Measurements from ENCODE around the gene ZNF438.

GRCh38 chr10:30848396-30849032 is 183.2 kb downstream of the ZNF438 start:
- no peak for TF ChIP-seq CTCF (IDR thresholded peaks at IDR 0.05)
- TF ChIP-seq EZH2 (IDR thresholded peaks at IDR 0.05) = no peak

Data from neural progenitor cell (in vitro differentiated cells).